ENCODE results near the gene TP53TG5. TPM values are rescaled to one million over a fixed set of nuclear protein-coding genes. Genes with fewer than 3 reads are reported as not detected.

TP53TG5 gene
- total RNA-seq, 1 experiment from 2014 or later, result 0.69 TPM

DNA sequence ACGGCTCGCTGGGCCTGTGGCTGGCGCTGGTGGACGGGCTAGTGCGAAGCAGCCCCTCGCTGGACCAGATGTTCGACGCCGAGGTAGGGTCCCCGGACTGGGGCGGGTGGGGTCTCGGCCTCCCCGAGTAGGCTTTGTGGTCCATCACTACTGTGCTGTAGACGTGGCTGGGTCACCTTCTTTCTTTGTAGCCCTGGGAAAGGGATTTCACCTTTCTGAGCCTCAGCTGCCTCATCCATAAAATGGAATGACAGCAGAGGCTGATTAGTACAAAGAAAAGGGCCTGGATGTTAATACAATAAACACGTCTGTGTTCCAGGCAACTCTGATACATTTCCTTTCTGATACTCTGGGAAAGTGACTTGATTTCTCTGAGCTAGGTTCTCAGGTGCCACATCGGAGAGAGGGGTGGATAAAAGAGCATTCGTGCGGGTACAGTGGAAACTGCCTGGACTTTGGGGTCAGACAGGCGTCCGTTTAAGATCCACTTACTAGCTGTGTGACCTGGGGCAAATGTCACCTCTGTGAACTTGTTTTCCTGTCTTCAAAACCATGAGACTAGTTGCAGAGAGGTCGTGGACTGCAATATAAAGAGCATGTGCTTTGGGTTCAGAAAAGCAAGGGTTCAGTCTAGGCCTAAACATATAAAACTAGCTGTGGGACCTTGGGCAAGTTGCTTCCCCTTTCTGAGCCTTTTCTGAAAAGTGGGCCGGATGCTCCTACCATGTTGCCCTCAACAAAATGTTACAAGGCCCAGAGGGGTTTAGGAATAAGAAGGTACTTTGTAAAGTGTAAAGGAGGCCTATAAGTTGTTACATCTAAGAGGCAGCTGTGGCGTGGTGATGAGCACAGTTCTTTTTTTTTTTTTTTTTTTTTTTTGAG, 14.3 kb downstream of the TP53TG5 start:
- TSS peak; percentile 39 for BruUV-seq (replicated peaks)
- H3K36me3 ChIP-seq (ENCODE audit: insufficient read depth, low read length, poor library complexity, severe bottlenecking), result peaks cover 17% of the 10 kb centered on the region
- no peaks in the 10 kb centered on the region for H3K27me3 ChIP-seq (replicated peaks; ENCODE audit: insufficient read depth, low read depth, low read length, poor library complexity)
- peak overlapping the region; percentile 93 for H3K27ac ChIP-seq (ENCODE audit: low read depth, low read length, poor library complexity, severe bottlenecking)
- ChIA-PET CTCF (interaction anchor here (0.7 to 2.7 kb wide), 10 partner anchors 9 to 407 kb away, joined by 3 to 35 read pairs (median 4); partner anchors contain the start of gene SDC4), POLR2A (ENCODE audit: low non-redundant PET) (interaction anchor here (0.6 kb wide), 1 partner anchor 73 kb away, joined by 3 read pairs; no protein-coding TSS in a partner anchor)
- peaks cover 11% of the 10 kb centered on the region for H3K4me1 ChIP-seq (ENCODE audit: insufficient read depth, low read length, poor library complexity, severe bottlenecking)
- TF ChIP-seq, protein P1, sequence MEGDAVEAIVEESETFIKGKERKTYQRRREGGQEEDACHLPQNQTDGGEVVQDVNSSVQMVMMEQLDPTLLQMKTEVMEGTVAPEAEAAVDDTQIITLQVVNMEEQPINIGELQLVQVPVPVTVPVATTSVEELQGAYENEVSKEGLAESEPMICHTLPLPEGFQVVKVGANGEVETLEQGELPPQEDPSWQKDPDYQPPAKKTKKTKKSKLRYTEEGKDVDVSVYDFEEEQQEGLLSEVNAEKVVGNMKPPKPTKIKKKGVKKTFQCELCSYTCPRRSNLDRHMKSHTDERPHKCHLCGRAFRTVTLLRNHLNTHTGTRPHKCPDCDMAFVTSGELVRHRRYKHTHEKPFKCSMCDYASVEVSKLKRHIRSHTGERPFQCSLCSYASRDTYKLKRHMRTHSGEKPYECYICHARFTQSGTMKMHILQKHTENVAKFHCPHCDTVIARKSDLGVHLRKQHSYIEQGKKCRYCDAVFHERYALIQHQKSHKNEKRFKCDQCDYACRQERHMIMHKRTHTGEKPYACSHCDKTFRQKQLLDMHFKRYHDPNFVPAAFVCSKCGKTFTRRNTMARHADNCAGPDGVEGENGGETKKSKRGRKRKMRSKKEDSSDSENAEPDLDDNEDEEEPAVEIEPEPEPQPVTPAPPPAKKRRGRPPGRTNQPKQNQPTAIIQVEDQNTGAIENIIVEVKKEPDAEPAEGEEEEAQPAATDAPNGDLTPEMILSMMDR (conservative IDR thresholded peaks at IDR 0.05; ENCODE audit: low read depth, low read length), result no peak
- H3K4me3 ChIP-seq (ENCODE audit: low read depth, low read length, poor library complexity, severe bottlenecking), result peak overlapping the region; percentile 65
- H3K9me3 ChIP-seq (ENCODE audit: low read depth, low read length, poor library complexity, severe bottlenecking), result no peaks in the 10 kb centered on the region
- intact Hi-C loops (cut with micrococcal nuclease; ENCODE audit: unreplicated experiment), result loop anchor here (2.0 kb wide), 1 partner anchor 73 kb away; no protein-coding TSS in a partner anchor
- no peak for DNase-seq (ENCODE audit: low spot score)

DNA sequence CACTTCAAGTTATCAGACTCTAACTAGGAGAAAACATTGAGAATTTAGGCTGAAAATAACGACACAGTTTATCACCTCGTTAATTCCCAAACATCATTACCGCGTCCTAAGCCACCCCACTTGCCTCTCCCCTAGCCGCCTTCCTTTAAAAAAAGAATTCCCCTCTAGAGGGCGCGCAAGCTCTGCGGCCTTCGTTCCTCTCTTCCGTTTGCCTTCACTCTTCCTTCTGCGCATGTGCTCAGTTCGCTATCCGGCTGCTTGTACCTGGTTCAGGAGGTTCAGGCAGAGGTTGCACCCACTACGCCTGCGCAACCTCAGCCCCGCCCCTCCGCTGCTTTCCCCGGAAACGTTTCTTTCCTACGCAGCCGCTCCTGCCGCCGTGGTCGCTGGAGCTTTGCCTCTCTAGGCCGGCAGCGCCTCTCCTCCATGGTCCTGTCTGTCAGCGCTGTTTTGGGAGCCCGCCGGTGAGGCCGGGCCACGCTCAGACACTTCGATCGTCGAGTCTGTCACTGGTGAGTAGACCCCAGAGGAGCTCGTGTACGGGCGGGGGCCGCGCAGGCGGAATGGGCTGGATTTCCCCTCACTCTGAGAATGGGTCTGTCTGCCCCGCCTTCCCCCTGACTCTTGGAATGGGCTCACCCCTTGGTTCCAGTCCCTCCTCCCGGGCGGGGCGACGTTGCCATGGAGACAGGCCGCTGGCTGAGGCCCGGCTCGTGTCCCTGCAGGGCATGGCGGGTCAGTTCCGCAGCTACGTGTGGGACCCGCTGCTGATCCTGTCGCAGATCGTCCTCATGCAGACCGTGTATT, 15.1 kb downstream of the TP53TG5 start, which contains the start of gene SYS1:
Gene SYS1, plus strand, starts transcription at position 353 of the 807 bp plus-strand sequence. Its CDS starts 376 bp downstream, at position 729.
- H3K27me3 ChIP-seq (replicated peaks; ENCODE audit: insufficient read depth, low read depth, low read length, poor library complexity), result no peaks in the 10 kb centered on the region
- ChIA-PET CTCF (interaction anchor here (0.6 to 2.7 kb wide), 13 partner anchors 10 to 408 kb away, joined by 3 to 35 read pairs (median 4); partner anchors contain the start of genes PIGT and SDC4), POLR2A (ENCODE audit: low non-redundant PET) (interaction anchor here (0.6 kb wide), 2 partner anchors 16 to 74 kb away, joined by 3 to 4 read pairs; no protein-coding TSS in a partner anchor)
- peaks cover 16% of the 10 kb centered on the region for H3K36me3 ChIP-seq (ENCODE audit: insufficient read depth, low read length, poor library complexity, severe bottlenecking)
- peak; percentile 99 for DNase-seq (ENCODE audit: low spot score)
- H3K27ac ChIP-seq (ENCODE audit: low read depth, low read length, poor library complexity, severe bottlenecking), result peak within 1 kb of the TSS; percentile 93
- intact Hi-C loops (cut with micrococcal nuclease; ENCODE audit: unreplicated experiment), result loop anchor here (2.0 kb wide), 1 partner anchor 74 kb away; no protein-coding TSS in a partner anchor
- H3K4me3 ChIP-seq (ENCODE audit: low read depth, low read length, poor library complexity, severe bottlenecking), result peak within 1 kb of the TSS; percentile 65
- peaks cover 15% of the 10 kb centered on the region for H3K4me1 ChIP-seq (ENCODE audit: insufficient read depth, low read length, poor library complexity, severe bottlenecking)
- no peak for TF ChIP-seq EZH2 (IDR thresholded peaks at IDR 0.05; ENCODE audit: borderline replicate concordance, low read depth, low read length, poor library complexity, severe bottlenecking)
- TF ChIP-seq, protein P1 (conservative IDR thresholded peaks at IDR 0.05; ENCODE audit: low read depth, low read length), result peak; percentile 92
- H3K9me3 ChIP-seq (ENCODE audit: low read depth, low read length, poor library complexity, severe bottlenecking), result no peaks in the 10 kb centered on the region
- BruUV-seq (replicated peaks), result no TSS peak

DNA sequence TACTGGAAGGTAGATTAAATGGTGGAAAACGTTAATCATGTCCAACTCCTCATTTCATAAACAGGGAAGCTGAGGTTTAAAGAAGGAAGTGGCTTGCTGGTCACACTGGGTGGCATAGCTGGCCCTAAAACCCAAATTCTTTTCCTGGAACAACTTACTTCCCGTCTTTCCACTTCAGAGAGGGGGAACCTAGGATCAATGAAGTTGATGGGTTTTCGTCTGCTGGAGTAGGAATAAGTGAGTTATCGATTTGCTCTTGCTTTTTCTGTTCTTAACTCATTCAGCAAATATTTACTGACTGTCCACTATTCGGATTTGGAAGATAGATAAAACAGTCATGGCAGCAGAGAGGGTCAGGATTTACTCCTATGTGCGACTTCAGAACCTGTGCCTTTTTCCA, 16.3 kb downstream of the TP53TG5 start:
- no peak overlapping the region for H3K4me3 ChIP-seq (ENCODE audit: low read depth, low read length, poor library complexity, severe bottlenecking)
- POLR2A ChIA-PET (ENCODE audit: low non-redundant PET), result no interaction called here
- CTCF ChIA-PET, result interaction anchor here (0.5 to 1.6 kb wide), 2 partner anchors 9 to 12 kb away, joined by 3 to 7 read pairs; no protein-coding TSS in a partner anchor
- H3K27me3 ChIP-seq (replicated peaks; ENCODE audit: insufficient read depth, low read depth, low read length, poor library complexity), result no peaks in the 10 kb centered on the region
- no TSS peak for BruUV-seq (replicated peaks)
- intact Hi-C loops (cut with micrococcal nuclease; ENCODE audit: unreplicated experiment), result loop anchor here (2.0 kb wide), 1 partner anchor 75 kb away; no protein-coding TSS in a partner anchor
- no peak overlapping the region for H3K27ac ChIP-seq (ENCODE audit: low read depth, low read length, poor library complexity, severe bottlenecking)
- no peaks in the 10 kb centered on the region for H3K9me3 ChIP-seq (ENCODE audit: low read depth, low read length, poor library complexity, severe bottlenecking)
- TF ChIP-seq, protein P1 (conservative IDR thresholded peaks at IDR 0.05; ENCODE audit: low read depth, low read length), result no peak
- TF ChIP-seq EZH2 (IDR thresholded peaks at IDR 0.05; ENCODE audit: borderline replicate concordance, low read depth, low read length, poor library complexity, severe bottlenecking), result no peak
- DNase-seq (ENCODE audit: low spot score), result no peak
- peaks cover 10% of the 10 kb centered on the region for H3K36me3 ChIP-seq (ENCODE audit: insufficient read depth, low read length, poor library complexity, severe bottlenecking)
- H3K4me1 ChIP-seq (ENCODE audit: insufficient read depth, low read length, poor library complexity, severe bottlenecking), result peaks cover 17% of the 10 kb centered on the region
